GM12878 (cell line): ENCODE results near the gene POR. TPM values are rescaled to one million over a fixed set of nuclear protein-coding genes. Genes with fewer than 3 reads are reported as not detected.

Experiments used
- ATAC-seq: fragments of 200-7000 bp; cut with Tn5 transposase; 3 replicates; pipeline ENCODE4 v1.9.1; 2020; ENCODE audit warnings: mild to moderate bottlenecking, moderate library complexity
- BruUV-seq: library from RNA; stranded (reverse); fragments of 400-500 nt; replicated peaks from 2 replicates; lab custom pipeline; 2021; lab: Mats Ljungman, UMichigan
- CTCF ChIA-PET: fragments of 300-600 bp; sonication (Branson Sonifier 250); formaldehyde crosslinking; extraction: SDS; loops from one replicate; lab custom pipeline; 2021; ENCODE audit warnings: inconsistent platforms; lab: Yijun Ruan, JAX
- POLR2A ChIA-PET: fragments of 350-600 bp; formaldehyde crosslinking; extraction: SDS; loops from one replicate; lab custom pipeline; 2021; ENCODE audit warnings: inconsistent platforms; lab: Charles Lee
- RAD21 ChIA-PET: fragments of 300-600 bp; sonication (Branson Sonifier 250); formaldehyde crosslinking; loops from one replicate; lab custom pipeline; 2023; ENCODE audit warnings: antibody characterized with exemption; ENCODE audit not compliant: unreplicated experiment; lab: Charles Lee
- SMC1A ChIA-PET: fragments of 300-600 bp; sonication (Branson Sonifier 250); formaldehyde crosslinking; loops from one replicate; lab custom pipeline; 2023; ENCODE audit not compliant: unreplicated experiment, uncharacterized antibody; lab: Charles Lee
- DNase-seq: peaks from one replicate; pipeline ENCODE4 v3.0.0-alpha.2; 2011; ENCODE audit warnings: low read depth, low spot score
- FAIRE-seq: peaks from 3 replicates; lab custom pipeline; 2011; peaks lifted over from hg19 to GRCh38; lab: Jason Lieb, UNC
- H2AFZ ChIP-seq: 2 replicates; pipeline ENCODE4 v1.6.0; 2011; ENCODE audit warnings: low read depth, low read length, control low read depth; ENCODE audit not compliant: control insufficient read depth
- H3K27ac ChIP-seq: 2 replicates; pipeline ENCODE4 v1.5.1; 2011; ENCODE audit warnings: control low read depth; ENCODE audit not compliant: control insufficient read depth, insufficient read depth
- H3K27me3 ChIP-seq, 2 experiments: replicated peaks in 1 of 2; 2 replicates each; pipeline versions ENCODE4 v1.6.0 to v1.6.1; 2011; ENCODE audit warnings: low read length in 1 of 2; ENCODE audit not compliant: control insufficient read depth in 2 of 2, insufficient read depth in 2 of 2
- H3K36me3 ChIP-seq, 2 experiments: 2 replicates each; pipeline ENCODE4 v1.5.1; 2011; ENCODE audit warnings: low read length in 1 of 2; ENCODE audit not compliant: control insufficient read depth in 2 of 2, insufficient read depth in 2 of 2
- H3K4me1 ChIP-seq: 2 replicates; pipeline ENCODE4 v1.6.1; 2011; ENCODE audit warnings: mild to moderate bottlenecking, low read length, moderate library complexity, mixed read lengths; ENCODE audit not compliant: control insufficient read depth, insufficient read depth
- H3K4me2 ChIP-seq: 2 replicates; pipeline ENCODE4 v1.6.0; 2011; ENCODE audit warnings: control low read depth; ENCODE audit not compliant: control insufficient read depth, insufficient read depth
- H3K4me3 ChIP-seq: fragments of 200-600 bp; sonication (generic); 2 replicates; pipeline ENCODE4 v1.5.1; 2016
- H3K79me2 ChIP-seq: 2 replicates; pipeline ENCODE4 v1.6.0; 2011; ENCODE audit warnings: low read length; ENCODE audit not compliant: control insufficient read depth, insufficient read depth
- H3K9ac ChIP-seq: 2 replicates; pipeline ENCODE4 v1.8.0; 2011; ENCODE audit warnings: low read length, control low read depth, mixed read lengths; ENCODE audit not compliant: control insufficient read depth, insufficient read depth
- H3K9me3 ChIP-seq: replicated peaks from 3 replicates; pipeline ENCODE4 v1.5.1; 2011; ENCODE audit warnings: mild to moderate bottlenecking, low read length; ENCODE audit not compliant: control insufficient read depth, insufficient read depth
- H4K20me1 ChIP-seq: 2 replicates; pipeline ENCODE4 v1.6.0; 2011; ENCODE audit not compliant: control insufficient read depth, insufficient read depth
- CBX5 ChIP-seq: sonication (generic); IDR thresholded peaks from 2 replicates; pipeline ENCODE4 v1.6.1; 2016; ENCODE audit warnings: low read depth, moderate library complexity, mild to moderate bottlenecking, inconsistent platforms
- CREB1 ChIP-seq: IDR thresholded peaks from 2 replicates; pipeline ENCODE4 v1.6.1; 2012; ENCODE audit warnings: low read depth, mild to moderate bottlenecking, inconsistent platforms
- EP300 ChIP-seq, 2 experiments: fragments of 150-350 bp in 1 of 2; IDR thresholded peaks; 2 replicates each; pipeline ENCODE4 v1.6.1; 2011 to 2012; ENCODE audit warnings: low read depth in 2 of 2, low read length in 2 of 2, borderline replicate concordance in 1 of 2, improper control_type of control experiment in 1 of 2, inconsistent platforms in 1 of 2; ENCODE audit not compliant: control insufficient read depth in 1 of 2
- HDAC6 ChIP-seq: fragments of 200-600 bp; sonication (generic); IDR thresholded peaks from one replicate; pipeline ENCODE4 v1.8.0; 2017; ENCODE audit warnings: antibody characterized with exemption; ENCODE audit not compliant: unreplicated experiment
- KAT2A ChIP-seq: conservative IDR thresholded peaks from 2 replicates; pipeline ENCODE4 v1.6.1; 2011; ENCODE audit warnings: low read depth, low read length; ENCODE audit not compliant: control insufficient read depth
- LARP7 ChIP-seq: fragments of 450-650 bp; IDR thresholded peaks from 2 replicates; pipeline ENCODE4 v1.6.1; 2017; ENCODE audit warnings: mild to moderate bottlenecking
- POU2F2 ChIP-seq: IDR thresholded peaks from 3 replicates; pipeline ENCODE4 v1.6.1; 2011; ENCODE audit warnings: low read depth, mild to moderate bottlenecking, low read length, borderline replicate concordance
- SP1 ChIP-seq: IDR thresholded peaks from one replicate; pipeline ENCODE4 v1.6.1; 2011; ENCODE audit warnings: low read depth, low read length
- STAT3 ChIP-seq: IDR thresholded peaks from 2 replicates; pipeline ENCODE4 v1.6.1; 2011; ENCODE audit warnings: low read depth, low read length, improper control_type of control experiment
- ZNF207 ChIP-seq: fragments of 450-650 bp; IDR thresholded peaks from 2 replicates; pipeline ENCODE4 v1.6.1; 2014; ENCODE audit warnings: antibody characterized with exemption, mild to moderate bottlenecking, borderline replicate concordance
- ZNF24 ChIP-seq: fragments of 450-650 bp; IDR thresholded peaks from 2 replicates; pipeline ENCODE4 v1.6.1; 2017; ENCODE audit warnings: antibody characterized with exemption, mild to moderate bottlenecking
- ZSCAN29 ChIP-seq: fragments of 450-650 bp; IDR thresholded peaks from 2 replicates; pipeline ENCODE4 v1.6.1; 2017; ENCODE audit warnings: mild to moderate bottlenecking, moderate library complexity
- WGBS: methylation state at CpG from one replicate; pipeline ENCODE4 v1.1.6; 2016; ENCODE audit warnings: low lambda C conversion rate; ENCODE audit not compliant: insufficient replicate concordance, insufficient coverage; ENCODE audit errors: missing lambda C conversion rate; 5-methylcytosine and 5-hydroxymethylcytosine counted together
- in situ Hi-C: fragments of 300-500 bp; cut with MboI; formaldehyde crosslinking; loops from 9 replicates; pipeline ENCODE4 v1.14.3; 2018; ENCODE audit warnings: mixed read lengths
- intact Hi-C: fragments of 100-400 bp; cut with micrococcal nuclease; formaldehyde crosslinking; loops from one replicate; pipeline ENCODE4 v1.14.2; 2022; ENCODE audit not compliant: unreplicated experiment
- polyA plus RNA-seq, 11 experiments: library from polyadenylated mRNA; depleted of rRNA in 4 of 11; unstranded in 6 of 11; stranded (reverse) in 5 of 11; fragments of >200 nt; fragmentation: Nextera tagmentation in 4 of 11; fragmentation: Illumina TruSeq in 1 of 11; extraction: Ambion mirVana in 4 of 11; extraction: Trizol in 1 of 11; gene quantifications; 1 replicate in 1 of 11; 2 replicates in 10 of 11; pipeline versions ENCODE4 v1.2.1 to v1.2.3, GENCODE V29; 2011 to 2016; ENCODE audit warnings: inconsistent platforms in 2 of 11, missing spikeins in 2 of 11, low read depth in 1 of 11
- total RNA-seq, 4 experiments: library from RNA; depleted of rRNA in 3 of 4; stranded (reverse); fragments of >200 nt in 3 of 4; fragmentation: Illumina TruSeq in 1 of 4; extraction: Trizol in 1 of 4; gene quantifications; 2 replicates each; pipeline versions ENCODE4 v1.2.1 to v1.2.3, GENCODE V29; 2013 to 2021
- TF ChIP-seq, protein P1 (sequence below): fragments of 450-650 bp; IDR thresholded peaks from 2 replicates; pipeline ENCODE4 v1.6.1; 2016; ENCODE audit warnings: mild to moderate bottlenecking
- TF ChIP-seq, protein P2 (sequence below): fragments of 450-650 bp; IDR thresholded peaks from 2 replicates; pipeline ENCODE4 v1.6.1; 2017; ENCODE audit warnings: mild to moderate bottlenecking

Gene POR
- total and polyA plus RNA-seq, 10 of the 15 experiments (the other 5 are each of a cell fraction or from before 2014, with no cell fraction given) = 2.2 to 75.8 (median 35.9) TPM

DNA sequence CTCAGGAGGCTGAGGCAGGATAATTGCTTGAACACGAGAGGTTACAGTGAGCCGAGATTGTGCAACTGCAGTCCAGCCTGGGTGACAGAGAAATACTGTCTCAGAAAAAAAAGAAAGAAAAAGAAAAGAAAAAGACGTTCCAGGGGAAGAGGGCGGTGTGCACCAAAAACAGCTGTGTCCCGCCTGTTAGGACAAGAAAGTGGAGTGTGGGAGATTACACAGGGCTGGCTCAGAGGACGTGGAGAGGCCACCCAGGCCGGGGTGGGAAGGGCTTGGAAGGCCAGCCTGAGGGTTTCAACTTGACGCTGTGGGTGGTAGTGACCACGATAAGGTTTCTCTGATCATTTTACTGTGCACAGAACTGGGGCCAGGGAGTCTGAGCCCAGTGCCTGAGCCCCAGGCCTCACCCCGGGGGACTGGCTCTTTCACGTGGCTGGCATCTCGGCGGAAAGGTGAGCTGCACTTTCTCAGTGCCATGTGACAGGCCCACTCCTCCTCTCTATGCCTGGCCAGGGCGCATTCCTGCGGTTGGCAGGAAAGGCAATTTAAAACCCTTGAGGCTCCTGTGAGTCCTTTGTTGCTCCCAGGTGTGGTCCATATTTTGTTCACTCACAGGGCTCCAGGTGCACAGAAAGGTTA is 22.2 kb upstream of the POR start (continued):
- TF ChIP-seq LARP7 = no peak
- TF ChIP-seq CBX5 = no peak
- TF ChIP-seq EP300 (IDR thresholded peaks at IDR 0.05; ENCODE audit: borderline replicate concordance in 1 of 2, control insufficient read depth in 1 of 2, low read depth in 2 of 2, low read length in 2 of 2) = no peak
- no peak for TF ChIP-seq ZNF207
- TF ChIP-seq, protein P1, sequence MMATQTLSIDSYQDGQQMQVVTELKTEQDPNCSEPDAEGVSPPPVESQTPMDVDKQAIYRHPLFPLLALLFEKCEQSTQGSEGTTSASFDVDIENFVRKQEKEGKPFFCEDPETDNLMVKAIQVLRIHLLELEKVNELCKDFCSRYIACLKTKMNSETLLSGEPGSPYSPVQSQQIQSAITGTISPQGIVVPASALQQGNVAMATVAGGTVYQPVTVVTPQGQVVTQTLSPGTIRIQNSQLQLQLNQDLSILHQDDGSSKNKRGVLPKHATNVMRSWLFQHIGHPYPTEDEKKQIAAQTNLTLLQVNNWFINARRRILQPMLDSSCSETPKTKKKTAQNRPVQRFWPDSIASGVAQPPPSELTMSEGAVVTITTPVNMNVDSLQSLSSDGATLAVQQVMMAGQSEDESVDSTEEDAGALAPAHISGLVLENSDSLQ = no peak
- no peak for TF ChIP-seq ZSCAN29
- TF ChIP-seq STAT3 = no peak
- TF ChIP-seq ZNF24 = no peak

DNA sequence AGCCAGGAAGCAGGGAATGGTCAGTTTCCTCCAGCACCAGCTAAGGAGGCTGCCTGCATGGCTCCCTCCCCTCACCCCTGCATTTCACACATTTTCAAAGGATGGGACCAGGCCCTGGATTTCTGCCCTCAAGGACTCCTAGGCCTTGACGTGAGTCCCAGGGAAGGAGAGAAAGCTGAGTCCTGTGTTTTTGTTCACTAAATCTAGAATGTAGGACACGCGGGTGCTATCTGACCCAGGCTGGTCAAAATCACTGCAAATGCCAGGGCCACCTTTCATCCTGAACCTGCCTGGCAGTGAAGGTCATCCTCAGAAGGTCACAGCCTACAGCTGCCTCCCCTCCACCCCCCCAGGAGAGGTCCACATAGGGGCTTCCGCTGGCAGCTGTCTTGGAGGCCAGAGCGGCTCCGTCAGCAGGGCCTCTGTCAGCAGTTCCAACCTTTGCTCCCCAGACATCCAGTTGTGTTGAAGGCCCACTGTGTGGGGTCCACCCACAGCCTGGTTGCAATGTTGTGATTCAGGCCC is 18.1 kb upstream of the POR start:
- FAIRE-seq = no peak

More for the DNA sequence above, 18.1 kb upstream of the POR start:
- no peak overlapping the region for H3K4me3 ChIP-seq
- H3K9ac ChIP-seq = no peak overlapping the region
- RAD21 ChIA-PET = no interaction called here
- H3K27ac ChIP-seq = no peak overlapping the region
- ATAC-seq (no peak), DNase-seq (no peak)
- TF ChIP-seq, protein P2, sequence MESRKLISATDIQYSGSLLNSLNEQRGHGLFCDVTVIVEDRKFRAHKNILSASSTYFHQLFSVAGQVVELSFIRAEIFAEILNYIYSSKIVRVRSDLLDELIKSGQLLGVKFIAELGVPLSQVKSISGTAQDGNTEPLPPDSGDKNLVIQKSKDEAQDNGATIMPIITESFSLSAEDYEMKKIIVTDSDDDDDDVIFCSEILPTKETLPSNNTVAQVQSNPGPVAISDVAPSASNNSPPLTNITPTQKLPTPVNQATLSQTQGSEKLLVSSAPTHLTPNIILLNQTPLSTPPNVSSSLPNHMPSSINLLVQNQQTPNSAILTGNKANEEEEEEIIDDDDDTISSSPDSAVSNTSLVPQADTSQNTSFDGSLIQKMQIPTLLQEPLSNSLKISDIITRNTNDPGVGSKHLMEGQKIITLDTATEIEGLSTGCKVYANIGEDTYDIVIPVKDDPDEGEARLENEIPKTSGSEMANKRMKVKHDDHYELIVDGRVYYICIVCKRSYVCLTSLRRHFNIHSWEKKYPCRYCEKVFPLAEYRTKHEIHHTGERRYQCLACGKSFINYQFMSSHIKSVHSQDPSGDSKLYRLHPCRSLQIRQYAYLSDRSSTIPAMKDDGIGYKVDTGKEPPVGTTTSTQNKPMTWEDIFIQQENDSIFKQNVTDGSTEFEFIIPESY = no peak
- TF ChIP-seq CREB1 (no peak), HDAC6 (no peak), SP1 (no peak), POU2F2 (no peak), KAT2A (no peak)
- no peaks in the 10 kb centered on the region for H4K20me1 ChIP-seq
- H3K4me2 ChIP-seq = no peak overlapping the region
- CTCF ChIA-PET = interaction anchor here (1.6 kb wide), 1 partner anchor 124 kb away, joined by 6 read pairs; no protein-coding TSS in a partner anchor
- no peaks in the 10 kb centered on the region for H3K9me3 ChIP-seq
- intact Hi-C loops (no loop called here), in situ Hi-C loops (no loop called here)
- H3K27me3 ChIP-seq = no peaks in the 10 kb centered on the region
- WGBS = 88% methylated on average over 6 of the region's 6 CpGs
- H3K79me2 ChIP-seq = no peaks in the 10 kb centered on the region
- no peaks in the 10 kb centered on the region for H3K36me3 ChIP-seq
- H3K4me1 ChIP-seq = no peaks in the 10 kb centered on the region
- no TSS peak for BruUV-seq
- SMC1A ChIA-PET = no interaction called here
- no peak overlapping the region for H2AFZ ChIP-seq
- POLR2A ChIA-PET = no interaction called here
